ENCODE results near the gene MED10.
A peak's percentile ranks its signal among the peaks of the same experiment; 100 is the strongest.

MED10 gene

GRCh38 chr5:6398570-6399230, 20.4 kb upstream of the MED10 start:
- no peak for DNase-seq

- no peak for DNase-seq
Measured at GRCh38 chr5:6397536-6398269, 19.4 kb upstream of the MED10 start.

GRCh38 chr5:6396836-6397535, 18.6 kb upstream of the MED10 start:
- no peak for DNase-seq

- no peak for DNase-seq
Measured at GRCh38 chr5:6396043-6396442, 17.7 kb upstream of the MED10 start.

GRCh38 chr5:6395621-6396020, 17.3 kb upstream of the MED10 start:
- no peak for DNase-seq

GRCh38 chr5:6395102-6395445, 16.7 kb upstream of the MED10 start:
- no peak for DNase-seq

GRCh38 chr5:6394429-6395101, 16.2 kb upstream of the MED10 start:
- no peak for DNase-seq

GRCh38 chr5:6393596-6394194, 15.3 kb upstream of the MED10 start:
- no peak for DNase-seq

GRCh38 chr5:6392561-6392960, 14.2 kb upstream of the MED10 start:
- DNase-seq = no peak

GRCh38 chr5:6391151-6391550, 12.8 kb upstream of the MED10 start:
- DNase-seq = no peak

GRCh38 chr5:6389946-6390530, 11.7 kb upstream of the MED10 start:
- no peak for DNase-seq

GRCh38 chr5:6389397-6389796, 11.1 kb upstream of the MED10 start:
- DNase-seq = no peak

- DNase-seq = no peak
Measured at GRCh38 chr5:6387970-6388369, 9.6 kb upstream of the MED10 start.

- DNase-seq = no peak
Measured at GRCh38 chr5:6386271-6386670, 7.9 kb upstream of the MED10 start.

GRCh38 chr5:6384856-6385255, 6.5 kb upstream of the MED10 start:
- no peak for DNase-seq

GRCh38 chr5:6383376-6383775, 5.0 kb upstream of the MED10 start:
- DNase-seq = no peak

GRCh38 chr5:6379246-6379645, 899 bp upstream of the MED10 start:
- no peak for DNase-seq

- no peak for DNase-seq
Measured at GRCh38 chr5:6378766-6379103, 388 bp upstream of the MED10 start.

GRCh38 chr5:6377582-6377904, 804 bp downstream of the MED10 start:
- peak; percentile 7 for DNase-seq

- no peak for DNase-seq
Measured at GRCh38 chr5:6376974-6377520, 1.3 kb downstream of the MED10 start.

GRCh38 chr5:6373081-6373846, 5.1 kb downstream of the MED10 start:
- no peak for DNase-seq

Data from CD4-positive, alpha-beta T cell treated with Interleukin-4 for 4 hours (primary cell).